Erythroblast (primary cell): ENCODE measurements around the gene CCDC192.

Experiments
- GATA1 ChIP-seq: IDR thresholded peaks from 2 replicates; pipeline ENCODE4 v1.6.1; 2011; ENCODE audit warnings: low read depth, mild to moderate bottlenecking, control low read depth, low read length, moderate library complexity
- POLR2A ChIP-seq: IDR thresholded peaks from 2 replicates; pipeline ENCODE4 v1.6.1; 2011; ENCODE audit warnings: mild to moderate bottlenecking, low read length

- TF ChIP-seq POLR2A (no peak), GATA1 (no peak)
Observed at GRCh38 chr5:127741412-127741811, 38.2 kb downstream of the CCDC192 start.
